Inflammatory macrophage treated with lipopolysaccharide for 4 hours (primary cell): ENCODE data around the gene RNF220.

ENCODE experiments used
- DNase-seq: peaks from one replicate; pipeline ENCODE4 v3.0.0-alpha.2; 2020

RNF220 gene

DNA sequence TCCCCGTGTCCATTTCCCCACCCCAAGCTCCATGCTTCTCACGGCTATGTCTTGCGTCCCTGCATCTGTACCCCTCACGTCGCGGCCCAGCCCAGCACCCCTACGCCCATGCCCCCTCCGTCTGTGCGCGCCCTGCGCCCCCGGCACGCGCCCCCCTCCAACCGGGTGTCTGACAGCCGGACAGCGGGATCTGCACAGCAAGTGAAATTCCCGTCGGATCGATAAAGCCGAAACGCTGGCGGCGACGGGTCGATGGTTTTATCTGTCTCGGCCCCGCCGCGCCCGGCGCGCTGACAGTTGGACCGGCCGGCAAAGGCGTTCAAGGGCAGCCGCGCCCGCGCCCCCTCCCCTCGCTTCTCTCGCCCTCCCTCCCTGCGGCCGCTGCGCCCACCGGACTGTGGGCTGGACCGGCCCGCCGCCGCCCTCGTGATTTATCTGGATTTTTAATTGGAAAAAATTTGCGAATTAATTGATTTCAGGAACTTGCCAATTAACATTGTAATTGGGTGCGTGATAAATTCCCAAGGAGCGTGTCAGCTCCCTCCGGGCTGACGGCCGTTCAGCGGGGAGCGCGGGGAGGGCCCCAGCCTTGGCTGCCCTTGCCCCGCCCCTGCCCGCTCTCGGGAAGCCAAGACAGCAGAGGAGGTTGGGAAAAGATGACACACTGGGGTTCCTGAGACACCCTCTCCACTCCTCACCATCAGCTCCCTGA, 212.1 kb downstream of the RNF220 start:
- DNase-seq = no peak

GRCh38 chr1:44617703-44618029, 212.6 kb downstream of the RNF220 start:
- no peak for DNase-seq

GRCh38 chr1:44619261-44619900, 214.3 kb downstream of the RNF220 start:
- no peak for DNase-seq

- no peak for DNase-seq
These were observed 215.0 kb downstream of the RNF220 start for GRCh38 chr1:44620072-44620471.

- DNase-seq = no peak
These were observed 216.8 kb downstream of the RNF220 start for GRCh38 chr1:44621841-44622286.

- no peak for DNase-seq
These were observed 219.3 kb downstream of the RNF220 start for GRCh38 chr1:44624268-44624901.

- DNase-seq = no peak
These were observed 220.3 kb downstream of the RNF220 start for GRCh38 chr1:44625348-44625747.

GRCh38 chr1:44628962-44629756, 224.1 kb downstream of the RNF220 start:
- DNase-seq = no peak

- no peak for DNase-seq
These were observed 225.1 kb downstream of the RNF220 start for GRCh38 chr1:44630116-44630515.

DNA sequence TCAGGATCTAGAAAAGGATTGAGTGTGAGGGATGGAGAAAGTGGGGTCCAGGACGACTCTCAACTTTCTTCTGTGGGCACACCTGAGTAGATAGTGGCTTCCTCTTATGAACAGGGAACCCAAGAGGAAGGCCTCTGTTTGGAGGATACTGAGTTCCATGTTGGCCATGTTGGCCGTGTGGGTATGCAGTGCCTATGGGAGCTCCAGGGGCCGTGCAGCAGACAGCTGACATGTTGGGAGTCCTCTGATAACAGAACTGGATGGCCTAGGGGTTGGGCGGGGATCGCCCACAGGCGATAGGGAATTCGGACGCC, 226.2 kb downstream of the RNF220 start:
- DNase-seq = no peak

- peak; percentile 89 for DNase-seq
These were observed 226.8 kb downstream of the RNF220 start for GRCh38 chr1:44631647-44632539.

DNA sequence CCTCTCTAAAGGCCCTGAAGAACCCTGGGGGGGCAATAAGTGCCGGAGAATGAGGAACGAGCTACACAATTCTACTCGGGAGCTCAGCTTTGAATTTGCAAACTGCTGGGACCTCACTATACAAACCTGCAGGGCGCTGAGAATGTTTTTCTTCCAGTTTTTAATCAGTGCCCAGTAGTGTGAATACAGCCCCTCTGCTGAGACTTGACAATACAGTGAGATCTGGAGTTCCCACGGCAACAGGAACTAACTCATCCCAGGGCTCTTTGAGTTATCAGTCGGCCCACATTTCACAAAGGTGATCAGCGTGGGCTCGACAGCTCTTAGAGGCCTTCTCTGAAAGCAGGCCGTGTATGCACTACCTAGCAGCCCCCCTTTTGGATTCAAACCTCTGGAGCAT, 227.5 kb downstream of the RNF220 start:
- no peak for DNase-seq

GRCh38 chr1:44634606-44635189, 229.6 kb downstream of the RNF220 start:
- no peak for DNase-seq

DNA sequence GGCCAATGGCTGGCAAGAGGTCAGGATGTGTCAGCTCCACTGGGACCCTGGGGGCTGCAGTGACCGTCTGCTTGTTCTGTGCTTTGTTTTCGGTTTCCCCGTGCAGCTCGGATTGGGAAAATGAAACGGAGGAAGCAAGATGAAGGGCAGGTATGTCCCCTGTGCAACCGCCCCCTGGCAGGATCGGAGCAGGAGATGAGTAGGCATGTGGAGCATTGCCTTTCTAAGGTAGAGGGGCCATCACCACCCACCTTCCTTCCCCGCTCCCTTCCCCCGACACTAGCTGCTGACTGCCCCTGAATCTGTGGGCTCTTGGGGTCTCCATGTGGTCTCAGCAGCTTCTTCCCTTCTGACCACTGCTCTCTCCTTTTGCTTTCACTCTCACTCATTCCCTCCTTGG, 230.4 kb downstream of the RNF220 start:
- DNase-seq = no peak

- DNase-seq = no peak
These were observed 231.1 kb downstream of the RNF220 start for GRCh38 chr1:44636083-44636687.

DNA sequence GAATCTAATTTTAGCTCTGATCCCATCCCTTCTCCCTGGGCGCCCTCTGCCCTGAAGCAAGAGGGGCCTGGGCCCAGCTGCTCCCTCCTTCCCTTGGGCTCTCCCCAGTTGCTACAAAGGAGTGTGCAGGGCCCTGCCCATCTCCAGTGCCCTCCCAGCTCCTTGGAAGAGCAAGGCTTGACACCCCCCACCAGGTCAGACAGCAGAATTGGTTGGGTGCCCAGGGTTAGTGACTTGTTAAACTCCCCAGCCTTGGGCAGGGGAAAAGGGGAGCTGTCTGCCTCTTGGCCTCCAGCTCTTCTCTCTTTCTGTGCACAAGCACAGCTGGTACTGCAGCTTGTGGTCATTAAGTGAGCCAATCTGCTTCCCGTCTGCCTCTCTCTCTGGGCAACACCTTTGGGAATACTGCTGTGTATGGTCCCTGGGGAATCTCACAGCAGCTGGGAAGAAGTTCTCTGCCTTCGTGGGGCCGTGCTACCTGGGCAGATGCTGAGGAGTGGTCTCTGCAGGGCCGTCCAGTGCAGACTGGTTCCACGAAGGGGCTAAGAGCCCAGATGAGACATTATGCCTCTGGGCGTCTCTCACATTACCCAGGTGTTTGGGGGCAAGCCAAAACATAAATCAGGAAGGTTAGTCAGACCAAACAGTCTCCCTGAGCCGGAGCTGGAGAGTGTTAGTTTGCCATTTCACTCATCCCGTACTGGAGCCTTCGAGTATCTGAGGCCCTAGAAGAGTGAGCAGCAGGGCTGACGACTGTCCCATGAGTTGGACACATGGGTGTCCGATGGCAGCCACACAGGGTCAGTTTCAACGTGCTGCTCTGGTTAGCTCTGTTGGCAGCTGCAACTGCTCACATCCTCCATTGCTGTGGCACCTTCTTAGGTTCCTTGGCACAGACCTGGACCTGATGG, 231.9 kb downstream of the RNF220 start:
- DNase-seq = no peak

DNA sequence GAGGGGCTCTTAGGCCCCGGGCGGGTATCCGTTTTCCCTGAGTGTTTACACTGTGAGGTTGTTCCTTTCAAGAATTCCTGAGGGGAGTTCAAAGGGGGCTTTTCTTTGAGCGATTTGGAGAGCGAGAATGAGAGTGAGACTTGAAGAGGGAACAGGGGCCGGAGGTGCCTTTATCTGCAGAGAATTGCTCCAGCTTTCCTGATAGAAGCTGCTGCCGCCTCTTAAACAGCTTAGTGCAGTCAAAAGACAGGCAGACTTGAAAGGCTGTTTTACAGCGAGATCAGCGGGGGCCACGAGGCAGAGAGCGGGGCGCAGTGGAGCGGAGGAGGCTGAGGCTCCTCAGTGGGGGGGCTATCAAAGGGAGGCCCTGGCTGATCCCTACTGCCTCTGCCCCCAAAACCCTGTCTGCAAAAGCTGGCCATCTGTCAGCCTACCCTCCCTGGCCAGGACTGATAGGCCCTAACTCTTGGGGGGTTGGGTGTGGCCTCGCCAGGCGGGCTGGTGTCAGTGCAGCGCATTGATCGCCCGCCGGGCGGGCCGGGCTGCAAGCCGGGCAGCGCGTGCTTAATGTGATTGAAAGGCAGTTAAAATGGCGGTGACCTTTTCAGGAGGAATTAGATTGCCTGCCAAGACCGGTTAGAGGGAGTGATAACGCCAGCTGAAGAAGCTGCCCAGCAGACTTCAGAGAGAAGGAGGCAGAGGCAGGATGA, 232.8 kb downstream of the RNF220 start:
- DNase-seq = no peak

DNA sequence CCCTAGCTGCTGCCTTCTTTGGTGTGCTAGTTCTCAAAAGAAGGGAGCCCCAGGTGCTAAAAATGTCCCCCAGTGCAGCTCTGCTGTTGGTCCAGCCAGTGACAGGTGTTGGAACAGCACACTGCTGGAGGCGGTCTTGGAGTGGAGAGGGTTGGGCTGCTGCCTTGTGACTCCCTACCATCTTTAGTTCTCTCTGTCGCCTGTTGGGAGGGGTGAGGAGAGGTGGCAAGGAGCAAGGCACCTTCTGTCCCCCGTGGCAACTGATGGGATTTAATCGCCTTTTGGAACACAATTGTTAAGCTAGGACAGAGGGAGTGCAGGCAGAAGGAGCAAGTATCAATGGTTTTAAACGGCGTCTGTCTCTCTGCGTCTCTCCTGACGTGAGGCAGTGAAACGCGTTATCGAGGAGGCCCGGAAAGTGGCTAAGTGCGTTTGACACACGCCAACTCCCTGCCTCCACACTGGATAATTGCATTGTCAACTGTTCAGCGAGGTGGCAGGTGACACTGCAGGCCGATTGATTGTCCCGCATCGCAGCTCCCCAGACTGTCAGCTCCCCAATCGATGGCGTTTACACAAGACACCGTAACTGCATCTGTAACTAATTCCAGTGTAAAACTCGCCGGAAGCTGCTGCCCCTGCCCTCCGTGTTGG, 235.3 kb downstream of the RNF220 start:
- no peak for DNase-seq
